ENCODE measurements around the gene SLC6A12. TPM values are rescaled to one million over a fixed set of nuclear protein-coding genes. Genes with fewer than 3 reads are reported as not detected.
A peak's percentile ranks its signal among the peaks of the same experiment; 100 is the strongest.
"Not testable (repeated sequence)": the region's sequence is repeated elsewhere in the genome, so short reads cannot be mapped to it uniquely, and the experiment has no call there.

Gene SLC6A12
- total RNA-seq, 1 donor: not detected

DNA sequence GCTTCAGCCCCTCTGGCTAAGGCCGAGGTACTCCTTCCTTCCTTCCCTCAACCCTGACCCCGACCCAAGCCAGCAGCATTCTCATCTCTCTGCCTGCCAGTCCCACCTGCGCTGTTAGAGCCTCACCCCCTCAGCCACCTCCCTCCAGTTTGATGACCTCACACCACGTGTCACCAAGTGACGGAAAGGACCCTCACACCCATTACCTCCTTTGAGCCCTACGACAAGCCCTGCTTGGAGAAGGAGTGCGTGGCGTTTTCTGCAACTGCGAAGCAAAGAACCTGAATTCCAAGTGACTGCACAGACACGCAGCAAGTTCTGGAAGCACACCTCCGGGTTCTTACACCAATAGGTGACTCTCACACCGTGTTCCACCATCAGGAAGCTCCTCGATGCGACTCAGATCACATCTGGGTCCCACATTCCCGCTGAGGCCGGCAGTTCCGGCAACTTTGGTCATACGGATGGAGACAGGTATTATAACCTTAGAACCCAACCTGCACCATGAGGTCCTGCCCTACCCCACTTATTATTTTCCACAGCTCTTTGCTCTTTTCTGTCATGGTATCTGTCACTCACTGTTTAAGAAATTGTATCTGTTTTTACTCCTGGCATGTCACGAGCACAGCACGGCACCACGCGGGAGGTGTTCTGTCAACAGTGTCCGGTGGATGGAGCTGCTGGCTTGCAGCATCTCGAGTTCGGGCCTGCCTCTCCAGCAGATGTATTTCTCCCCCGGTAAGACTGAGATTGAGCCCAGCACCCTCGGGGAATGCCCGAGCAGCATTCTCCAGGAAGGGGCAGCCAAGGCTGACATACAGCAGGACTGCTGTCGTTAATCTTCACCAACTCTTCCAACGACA is 5.0 kb upstream of the SLC6A12 start:
- no peak overlapping the region for H3K4me3 ChIP-seq (ENCODE audit: low read depth, low read length)
- TF ChIP-seq, protein P1, sequence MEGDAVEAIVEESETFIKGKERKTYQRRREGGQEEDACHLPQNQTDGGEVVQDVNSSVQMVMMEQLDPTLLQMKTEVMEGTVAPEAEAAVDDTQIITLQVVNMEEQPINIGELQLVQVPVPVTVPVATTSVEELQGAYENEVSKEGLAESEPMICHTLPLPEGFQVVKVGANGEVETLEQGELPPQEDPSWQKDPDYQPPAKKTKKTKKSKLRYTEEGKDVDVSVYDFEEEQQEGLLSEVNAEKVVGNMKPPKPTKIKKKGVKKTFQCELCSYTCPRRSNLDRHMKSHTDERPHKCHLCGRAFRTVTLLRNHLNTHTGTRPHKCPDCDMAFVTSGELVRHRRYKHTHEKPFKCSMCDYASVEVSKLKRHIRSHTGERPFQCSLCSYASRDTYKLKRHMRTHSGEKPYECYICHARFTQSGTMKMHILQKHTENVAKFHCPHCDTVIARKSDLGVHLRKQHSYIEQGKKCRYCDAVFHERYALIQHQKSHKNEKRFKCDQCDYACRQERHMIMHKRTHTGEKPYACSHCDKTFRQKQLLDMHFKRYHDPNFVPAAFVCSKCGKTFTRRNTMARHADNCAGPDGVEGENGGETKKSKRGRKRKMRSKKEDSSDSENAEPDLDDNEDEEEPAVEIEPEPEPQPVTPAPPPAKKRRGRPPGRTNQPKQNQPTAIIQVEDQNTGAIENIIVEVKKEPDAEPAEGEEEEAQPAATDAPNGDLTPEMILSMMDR (IDR thresholded peaks at IDR 0.05; ENCODE audit: insufficient read depth, low read depth, low read length): no peak
- DNase-seq (ENCODE audit: low read depth): no peak

DNA sequence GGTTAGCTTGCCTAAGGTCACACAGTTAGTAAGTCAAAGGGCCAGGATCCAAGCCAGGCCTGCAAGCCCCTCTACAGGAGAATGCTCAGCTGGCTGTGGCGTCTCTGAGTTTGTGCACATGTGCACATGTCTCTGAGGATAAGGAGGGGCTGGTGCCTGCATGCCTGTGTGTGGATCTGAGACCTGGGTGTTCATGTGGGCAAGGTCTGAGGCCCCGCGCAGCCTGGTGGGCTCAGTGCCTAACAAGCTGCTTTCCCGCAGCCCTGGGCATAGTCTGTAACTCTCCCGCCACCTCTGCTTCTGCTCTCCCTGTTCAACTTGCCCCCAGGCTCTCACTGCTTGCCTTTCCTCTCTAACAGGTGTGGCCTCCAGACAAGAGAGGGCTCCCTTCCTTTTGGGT is 4.3 kb upstream of the SLC6A12 start:
- DNase-seq (ENCODE audit: low read depth): no peak
- TF ChIP-seq, protein P1 (IDR thresholded peaks at IDR 0.05; ENCODE audit: insufficient read depth, low read depth, low read length): no peak
- H3K4me3 ChIP-seq (ENCODE audit: low read depth, low read length): no peak overlapping the region

DNA sequence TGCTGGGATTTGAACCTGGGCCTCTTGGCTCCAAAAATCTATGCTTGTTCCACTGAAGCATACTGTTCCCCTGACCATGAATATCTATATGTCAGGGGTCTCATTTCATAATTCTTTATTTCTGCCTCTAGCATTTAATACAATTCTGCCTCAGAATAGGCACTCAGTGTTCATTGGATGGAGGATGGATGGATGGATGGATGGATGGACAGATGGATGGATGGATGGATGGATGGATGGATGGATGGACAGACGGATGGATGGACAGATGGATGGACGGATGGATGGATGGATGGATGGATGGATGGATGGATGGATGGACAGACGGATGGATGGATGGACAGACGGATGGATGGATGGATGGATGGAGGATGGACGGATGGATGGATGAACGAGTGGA is 3.1 kb upstream of the SLC6A12 start:
- not testable (repeated sequence) for DNase-seq (ENCODE audit: low read depth); H3K4me3 ChIP-seq (ENCODE audit: low read depth, low read length)

DNA sequence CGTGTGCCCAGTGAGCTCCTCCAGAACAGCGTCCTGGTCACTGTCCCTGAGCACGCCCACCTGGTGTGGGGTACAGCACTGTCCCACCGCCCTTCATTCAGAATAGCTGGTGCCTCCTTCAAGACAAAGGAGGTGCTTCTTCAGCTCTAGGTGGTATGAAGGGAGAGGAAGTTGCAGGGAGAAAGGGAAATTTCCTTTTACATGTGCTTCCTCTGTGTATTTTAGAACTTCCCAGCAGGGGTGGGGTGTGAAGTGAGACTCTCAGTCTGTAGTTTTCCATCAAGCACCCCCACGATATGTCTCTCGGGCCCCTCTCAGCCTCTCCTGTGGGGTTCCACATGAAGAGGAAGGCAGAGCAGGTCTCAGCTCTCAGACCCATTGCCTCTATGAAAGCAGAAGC is 1.2 kb upstream of the SLC6A12 start:
- no peak for DNase-seq (ENCODE audit: low read depth)
- H3K4me3 ChIP-seq (ENCODE audit: low read depth, low read length): no peak overlapping the region
- TF ChIP-seq, protein P1 (IDR thresholded peaks at IDR 0.05; ENCODE audit: insufficient read depth, low read depth, low read length): no peak

DNA sequence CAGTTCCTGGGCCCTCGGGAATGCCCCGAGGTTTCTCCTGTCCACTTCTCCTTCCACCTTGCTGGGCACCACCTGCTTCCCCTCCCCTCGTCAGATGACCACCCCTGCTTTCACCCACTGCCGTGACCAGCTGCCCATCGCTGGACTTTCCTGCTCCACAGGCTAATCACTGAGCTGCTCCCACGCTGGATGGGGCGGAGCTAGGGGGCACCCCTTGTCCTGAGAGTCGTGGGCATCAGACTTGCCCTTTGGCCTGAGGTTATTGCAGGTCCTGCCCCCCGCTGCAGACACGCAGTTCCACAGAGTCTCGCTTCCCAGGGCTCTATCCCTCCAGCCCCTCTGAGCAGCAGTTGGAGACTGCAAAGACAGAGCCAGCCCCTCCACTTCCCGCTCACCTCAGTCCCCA is 427 bp downstream of the SLC6A12 start:
- no peak for DNase-seq (ENCODE audit: low read depth)
- TF ChIP-seq, protein P1 (IDR thresholded peaks at IDR 0.05; ENCODE audit: insufficient read depth, low read depth, low read length): no peak
- no peak overlapping the region for H3K4me3 ChIP-seq (ENCODE audit: low read depth, low read length)

DNA sequence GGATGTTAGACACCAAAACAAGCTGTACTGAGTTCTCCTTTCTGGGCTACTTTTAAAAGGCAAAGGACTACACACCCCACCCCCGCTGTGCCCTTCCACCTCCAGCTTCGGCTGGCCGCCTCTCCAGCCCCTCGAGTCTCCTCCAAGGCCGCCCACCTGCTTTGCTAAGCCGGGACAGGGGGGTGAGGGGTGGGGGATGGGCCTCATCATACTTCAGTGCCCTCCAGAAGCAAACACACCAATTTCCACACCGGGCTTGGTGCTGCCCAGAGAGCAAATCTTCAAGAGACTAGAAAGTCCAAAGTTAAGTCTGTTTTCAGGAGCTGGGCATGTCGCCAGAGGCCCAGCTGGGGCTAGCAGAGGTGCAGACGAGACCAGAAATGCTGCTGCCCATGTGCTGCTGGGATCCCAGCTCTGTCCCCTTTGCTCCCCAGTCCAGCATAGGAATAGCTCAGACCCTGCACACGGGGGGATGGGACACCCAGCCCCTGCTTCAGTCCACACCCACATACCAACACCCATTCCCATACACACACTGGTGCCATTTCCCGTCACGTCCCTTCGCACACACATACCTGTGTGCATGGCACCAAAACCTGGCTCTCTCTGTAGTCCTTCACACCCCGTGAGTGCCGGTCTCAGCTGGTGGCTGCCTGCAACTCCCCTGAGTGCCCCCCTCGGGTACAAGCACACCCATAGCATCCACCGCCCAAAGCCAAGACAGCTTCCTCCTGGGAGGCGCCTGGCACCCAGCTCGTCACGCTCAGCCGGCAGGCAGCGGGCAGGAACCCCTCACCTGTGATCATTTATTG is 1.0 kb downstream of the SLC6A12 start:
- TF ChIP-seq, protein P1 (IDR thresholded peaks at IDR 0.05; ENCODE audit: insufficient read depth, low read depth, low read length): no peak
- peak; percentile 17 for DNase-seq (ENCODE audit: low read depth)
- H3K4me3 ChIP-seq (ENCODE audit: low read depth, low read length): no peak overlapping the region

DNA sequence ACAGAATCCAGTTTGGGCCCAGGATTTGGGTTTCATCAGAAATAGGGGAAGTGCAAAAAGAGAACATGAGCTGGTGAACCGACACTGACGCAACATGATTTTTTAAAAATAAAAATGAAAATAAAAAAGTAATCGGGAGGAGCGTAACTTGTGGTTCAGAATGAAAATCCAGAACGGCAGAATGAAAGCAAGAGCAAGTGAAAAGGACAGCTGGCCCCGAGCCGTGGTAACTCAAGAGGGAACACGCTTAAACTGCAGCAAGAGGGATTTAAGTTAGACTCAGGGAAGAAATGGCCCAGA is 1.6 kb downstream of the SLC6A12 start:
- H3K4me3 ChIP-seq (ENCODE audit: low read depth, low read length): no peak overlapping the region
- no peak for DNase-seq (ENCODE audit: low read depth)
- TF ChIP-seq, protein P1 (IDR thresholded peaks at IDR 0.05; ENCODE audit: insufficient read depth, low read depth, low read length): no peak

Data from fibroblast of villous mesenchyme (primary cell).